ENCODE data around the gene EIF4EBP3. TPM values are rescaled to one million over a fixed set of nuclear protein-coding genes. Genes with fewer than 3 reads are reported as not detected.

The EIF4EBP3 gene
- total RNA-seq, 1 experiment from 2014 or later: not detected

GRCh38 chr5:140557136-140557805 lies 9.8 kb downstream of the EIF4EBP3 start, which contains the start of gene SRA1:
Gene SRA1, minus strand, starts transcription at chr5:140557473. Its CDS starts 21 bp downstream, at chr5:140557452.
- DNase-seq (ENCODE audit: low read depth): peak; percentile 85

DNA sequence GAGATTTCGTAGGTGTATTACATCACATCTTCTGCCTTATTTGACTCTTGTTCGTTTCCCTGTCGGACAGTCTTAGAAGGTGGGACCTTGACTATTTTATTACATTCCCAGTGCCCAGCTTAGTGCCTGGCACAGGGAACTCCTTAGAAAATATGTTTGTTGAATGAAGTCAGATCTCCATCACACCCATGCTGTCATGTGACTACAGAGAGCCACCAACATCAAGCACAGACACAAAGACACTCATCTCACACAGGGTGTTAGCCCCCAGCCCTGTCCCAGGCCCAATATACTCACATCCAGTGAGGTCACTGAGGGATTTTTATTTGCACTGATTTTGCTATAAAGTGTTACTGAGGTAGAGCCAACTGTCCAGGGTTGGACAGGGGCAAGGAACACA lies 10.5 kb downstream of the EIF4EBP3 start:
- DNase-seq (ENCODE audit: low read depth): no peak

DNA sequence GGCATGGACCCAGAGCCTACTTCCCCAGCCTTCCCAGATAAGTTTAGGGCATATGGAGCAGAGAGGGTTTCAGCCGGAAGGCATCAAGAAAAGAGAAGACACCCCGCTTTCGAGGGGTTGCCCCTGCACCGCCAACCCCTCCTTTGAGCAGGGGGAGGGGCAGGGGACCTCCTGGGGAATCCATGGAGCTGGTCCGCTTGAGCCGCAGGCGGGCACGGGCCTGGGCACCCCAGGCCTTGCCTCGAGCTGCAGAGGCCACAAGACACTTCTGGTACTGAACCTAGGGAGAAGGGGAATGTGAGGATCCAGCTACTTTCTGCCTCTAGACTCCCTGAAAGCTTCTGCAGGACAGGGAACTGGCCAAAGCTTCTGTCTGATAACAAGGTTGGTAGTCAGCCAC lies 11.1 kb downstream of the EIF4EBP3 start:
- no peak for DNase-seq (ENCODE audit: low read depth)

DNA sequence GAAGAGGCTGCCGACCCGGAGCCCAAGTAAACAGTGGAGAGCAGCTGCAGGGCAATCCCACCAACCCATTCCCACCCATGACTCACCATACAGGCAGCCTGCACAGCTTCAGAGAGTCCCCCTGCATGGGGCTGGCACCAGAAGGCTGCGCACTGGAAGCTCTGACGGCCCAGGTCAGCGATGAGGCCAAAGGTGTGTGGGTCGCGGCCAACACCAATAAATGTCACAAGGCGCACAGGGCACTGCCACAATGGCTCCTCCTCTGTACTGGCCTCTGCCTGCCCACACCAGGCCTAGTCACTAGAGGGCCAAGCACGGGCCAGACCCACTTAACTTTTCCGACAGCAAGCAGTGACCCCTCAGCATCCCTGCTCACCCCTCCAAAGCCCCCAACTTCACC lies 12.8 kb downstream of the EIF4EBP3 start:
- DNase-seq (ENCODE audit: low read depth): no peak

DNA sequence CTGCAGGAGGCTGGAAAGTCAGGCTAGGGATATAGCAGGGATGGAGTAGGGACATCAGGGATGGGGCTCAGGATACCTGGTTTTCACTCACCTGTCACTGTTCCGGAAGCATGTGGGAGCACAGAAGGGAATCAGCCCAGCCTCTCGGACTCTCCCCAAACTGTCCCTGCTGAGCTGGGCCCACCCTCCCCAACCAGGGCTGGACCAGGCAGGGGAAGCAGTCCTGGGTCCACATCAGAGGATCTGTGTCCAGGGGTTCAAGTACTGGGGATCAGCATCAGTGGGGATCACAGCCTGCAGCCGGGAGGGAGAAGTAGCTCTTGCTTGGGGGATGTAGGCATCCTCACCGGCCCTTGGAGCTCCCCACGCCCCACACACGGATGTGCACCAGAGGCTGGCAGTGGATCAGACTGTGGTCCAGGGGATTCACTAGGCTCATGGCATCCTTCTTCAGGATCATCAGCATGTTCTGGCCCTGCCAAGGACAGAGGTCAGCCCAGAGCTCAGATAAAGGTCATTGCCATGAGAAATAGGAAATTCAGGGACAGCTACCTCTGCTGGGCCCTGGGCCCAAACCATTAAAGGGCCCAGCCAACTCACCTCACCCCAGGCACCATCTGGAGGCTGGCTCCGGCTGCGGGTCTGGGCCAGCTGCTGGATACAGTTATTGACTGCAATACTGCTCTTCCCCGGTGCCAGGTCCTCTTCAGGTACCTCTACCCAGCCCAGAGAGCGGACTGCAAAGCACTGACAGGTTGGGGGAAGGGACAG lies 14.5 kb downstream of the EIF4EBP3 start:
- no peak for DNase-seq (ENCODE audit: low read depth)

DNA sequence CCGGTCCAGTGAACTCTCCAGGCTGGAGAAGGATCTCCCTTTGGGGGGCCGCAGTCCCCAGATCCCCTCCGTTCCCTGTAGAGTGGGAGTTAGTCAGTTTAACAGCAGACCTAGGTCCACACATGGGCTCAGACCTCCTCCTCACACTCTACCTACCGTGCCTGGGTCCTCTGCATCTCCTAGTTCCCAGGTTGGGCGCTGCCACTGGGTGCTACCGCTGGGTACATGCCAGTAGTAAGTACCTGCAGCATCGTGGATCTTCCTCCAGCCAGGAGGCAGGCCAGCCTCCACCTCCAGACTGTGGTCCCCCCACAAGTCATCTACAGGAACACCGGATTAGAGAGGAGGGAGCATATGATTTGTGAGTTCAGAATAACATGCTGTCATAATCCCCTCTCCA lies 16.1 kb downstream of the EIF4EBP3 start:
- no peak for DNase-seq (ENCODE audit: low read depth)

DNA sequence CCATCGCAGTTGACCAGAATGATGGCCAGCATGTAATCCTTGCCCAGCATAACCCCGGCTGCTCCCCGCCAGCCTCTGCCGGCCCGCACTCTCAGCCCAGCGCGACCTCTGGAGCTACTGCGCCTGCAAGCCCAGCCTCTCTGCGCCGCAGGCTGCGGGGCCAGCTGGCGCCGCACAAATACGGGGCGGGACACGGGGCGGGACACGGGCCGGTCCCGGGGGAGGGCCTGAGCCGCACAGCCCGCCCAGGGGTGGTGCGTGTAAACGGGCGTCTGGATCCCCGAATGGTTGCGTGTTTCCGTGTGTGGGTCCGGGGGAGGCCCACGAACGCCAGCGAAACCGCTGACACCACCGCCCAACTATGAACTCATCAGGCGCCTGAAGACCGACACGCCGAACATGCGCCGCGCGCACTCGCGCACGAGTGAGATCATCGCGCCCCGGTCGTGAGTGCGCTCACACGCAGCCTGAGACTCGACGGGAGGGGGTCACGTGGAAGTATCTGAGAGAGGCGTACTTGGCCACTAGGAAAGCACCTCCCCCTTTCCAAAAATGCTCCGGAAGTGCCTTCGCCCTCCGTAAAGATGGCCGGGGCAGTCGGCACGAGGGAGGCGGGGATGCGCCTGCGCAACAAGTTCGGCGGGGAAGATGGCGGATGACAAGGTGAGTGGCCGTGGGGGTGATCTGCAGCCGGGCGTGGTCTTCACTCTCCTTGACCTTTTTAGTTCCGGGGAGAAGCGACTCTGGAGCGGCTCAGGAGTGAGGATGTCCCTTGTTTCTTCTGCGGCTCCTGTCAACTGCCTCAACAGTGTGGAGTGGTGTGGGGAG lies 16.9 kb downstream of the EIF4EBP3 start, which contains the start of the genes APBB3 and SLC35A4:
Gene APBB3, minus strand, starts transcription at position 403 of the 828 bp plus-strand sequence. Its CDS starts 353 bp downstream, at position 50.
Gene SLC35A4, plus strand, starts transcription at position 633 of the 828 bp plus-strand sequence. CDS start 2,342 bp downstream, outside the sequence.
- DNase-seq (ENCODE audit: low read depth): peak; percentile 97

- no peak for DNase-seq (ENCODE audit: low read depth)
Measured at GRCh38 chr5:140565024-140565779, 17.7 kb downstream of the EIF4EBP3 start.

DNA sequence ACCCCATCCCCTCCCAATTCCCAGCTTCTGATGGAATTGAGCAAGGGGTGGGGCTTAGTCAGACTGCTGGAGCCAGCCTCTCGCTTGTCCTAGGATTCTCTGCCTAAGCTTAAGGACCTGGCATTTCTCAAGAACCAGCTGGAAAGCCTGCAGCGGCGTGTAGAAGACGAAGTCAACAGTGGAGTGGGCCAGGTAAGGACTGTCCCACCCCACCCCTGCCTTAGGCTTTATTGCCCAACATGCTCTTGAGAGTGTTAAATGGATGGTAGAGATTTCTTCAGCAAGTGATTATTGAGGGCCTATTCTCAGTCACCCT lies 18.3 kb downstream of the EIF4EBP3 start:
- no peak for DNase-seq (ENCODE audit: low read depth)

DNA sequence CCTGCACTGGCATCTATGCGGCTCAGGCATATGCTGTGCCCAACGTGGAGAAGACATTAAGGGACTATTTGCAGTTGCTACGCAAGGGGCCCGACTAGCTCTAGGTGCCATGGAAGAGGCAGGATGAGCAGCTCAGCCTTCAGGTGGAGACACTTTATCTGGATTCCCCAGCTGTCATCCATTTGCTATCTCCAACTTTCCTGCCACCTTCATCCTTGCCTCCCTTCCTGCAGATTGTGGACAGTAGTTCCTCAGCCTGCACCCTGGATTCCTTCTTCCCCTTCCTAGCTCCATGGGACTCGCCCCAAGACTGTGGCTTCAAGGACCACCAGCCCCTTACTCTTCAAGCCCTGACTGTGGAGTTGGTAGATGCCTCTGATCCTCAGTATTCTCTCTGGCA lies 19.2 kb downstream of the EIF4EBP3 start:
- DNase-seq (ENCODE audit: low read depth): no peak

DNA sequence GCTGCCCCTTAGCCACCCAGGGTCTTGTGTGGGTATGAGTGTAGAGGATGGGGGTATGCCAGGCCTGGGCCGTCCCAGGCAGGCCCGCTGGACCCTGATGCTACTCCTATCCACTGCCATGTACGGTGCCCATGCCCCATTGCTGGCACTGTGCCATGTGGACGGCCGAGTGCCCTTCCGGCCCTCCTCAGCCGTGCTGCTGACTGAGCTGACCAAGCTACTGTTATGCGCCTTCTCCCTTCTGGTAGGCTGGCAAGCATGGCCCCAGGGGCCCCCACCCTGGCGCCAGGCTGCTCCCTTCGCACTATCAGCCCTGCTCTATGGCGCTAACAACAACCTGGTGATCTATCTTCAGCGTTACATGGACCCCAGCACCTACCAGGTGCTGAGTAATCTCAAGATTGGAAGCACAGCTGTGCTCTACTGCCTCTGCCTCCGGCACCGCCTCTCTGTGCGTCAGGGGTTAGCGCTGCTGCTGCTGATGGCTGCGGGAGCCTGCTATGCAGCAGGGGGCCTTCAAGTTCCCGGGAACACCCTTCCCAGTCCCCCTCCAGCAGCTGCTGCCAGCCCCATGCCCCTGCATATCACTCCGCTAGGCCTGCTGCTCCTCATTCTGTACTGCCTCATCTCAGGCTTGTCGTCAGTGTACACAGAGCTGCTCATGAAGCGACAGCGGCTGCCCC lies 19.8 kb downstream of the EIF4EBP3 start:
- no peak for DNase-seq (ENCODE audit: low read depth)

- DNase-seq (ENCODE audit: low read depth): no peak
Measured at GRCh38 chr5:140567871-140568270, 20.4 kb downstream of the EIF4EBP3 start.

- DNase-seq (ENCODE audit: low read depth): no peak
Measured at GRCh38 chr5:140568443-140569063, 21.1 kb downstream of the EIF4EBP3 start.

DNA sequence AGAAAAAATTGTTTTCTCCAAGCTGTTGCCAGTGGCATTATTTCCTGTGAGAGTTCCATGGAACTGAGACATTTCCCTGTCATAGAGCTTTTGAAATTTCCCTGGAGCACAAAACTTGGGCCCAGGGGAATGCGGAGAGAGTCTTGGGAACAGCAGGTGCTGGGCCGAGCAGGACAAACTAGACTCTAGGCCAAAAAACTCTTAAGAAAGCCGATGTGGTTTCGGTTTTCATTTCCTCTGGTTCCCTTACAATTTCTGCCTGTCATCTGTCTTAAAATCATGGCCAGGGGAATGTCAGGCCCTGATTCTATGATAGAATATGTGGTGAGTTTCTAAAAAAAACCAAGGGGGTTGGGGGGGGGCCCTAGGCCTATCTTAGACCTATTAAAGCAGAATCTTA lies 21.7 kb downstream of the EIF4EBP3 start:
- DNase-seq (ENCODE audit: low read depth): no peak

- DNase-seq (ENCODE audit: low read depth): no peak
Measured at GRCh38 chr5:140570058-140570457, 22.6 kb downstream of the EIF4EBP3 start.

DNA sequence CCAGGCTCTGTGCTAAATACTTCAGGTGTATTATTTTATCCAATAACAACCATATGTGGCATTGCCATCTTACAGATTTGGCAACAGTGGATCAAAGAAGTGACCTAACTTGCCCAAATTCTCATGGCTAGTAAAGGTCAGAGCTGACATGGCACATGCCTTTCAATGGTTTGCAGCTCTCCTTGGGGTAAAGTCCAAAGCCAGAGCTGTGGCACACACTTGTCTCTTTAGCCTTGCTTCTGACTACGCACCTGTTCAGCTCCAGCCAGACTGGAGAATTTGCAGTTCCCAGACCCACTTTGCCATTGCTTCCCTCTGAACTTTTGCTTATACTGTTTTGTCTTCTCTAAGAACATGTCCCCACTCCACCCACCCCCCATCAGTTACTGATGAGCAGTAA lies 23.0 kb downstream of the EIF4EBP3 start:
- DNase-seq (ENCODE audit: low read depth): no peak

DNA sequence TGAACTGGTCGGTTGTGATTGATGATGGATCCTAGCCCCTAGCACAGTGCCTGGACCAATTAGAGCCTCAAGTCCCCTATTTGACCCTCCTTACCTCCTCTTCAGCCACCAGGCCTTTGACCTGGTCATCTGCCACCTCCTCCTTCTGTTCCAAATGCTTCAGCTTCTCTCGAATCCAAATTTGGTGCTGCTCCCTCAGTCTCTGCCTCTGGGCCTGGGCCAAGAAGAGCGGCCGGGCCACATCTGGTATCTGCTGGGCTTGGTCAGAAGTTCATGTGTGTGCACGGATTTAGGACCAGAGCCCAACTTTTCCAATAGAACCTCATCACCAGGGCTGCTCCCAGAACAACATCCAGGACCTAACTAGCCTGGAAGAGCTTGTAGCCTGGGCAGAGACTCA lies 23.6 kb downstream of the EIF4EBP3 start:
- no peak for DNase-seq (ENCODE audit: low read depth)

DNA sequence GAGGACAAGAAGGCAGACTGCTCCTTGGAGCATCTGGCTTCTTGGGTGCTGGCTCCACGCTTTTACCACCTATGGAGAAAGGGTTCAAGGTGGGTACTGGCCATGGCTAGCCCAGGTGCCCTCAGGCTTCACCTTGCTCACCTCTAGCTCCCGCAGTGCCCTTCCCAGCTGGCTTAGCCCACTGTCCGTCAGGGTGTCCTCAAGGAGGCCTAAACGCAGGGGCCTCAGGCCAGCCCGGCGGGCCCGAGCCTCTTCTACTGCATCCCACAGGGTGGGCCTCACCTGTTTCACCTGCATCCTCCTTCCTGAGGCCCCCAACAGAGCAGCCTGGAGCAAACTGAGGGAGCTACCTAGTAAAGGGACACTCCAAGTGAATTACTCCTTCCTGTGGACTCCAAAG lies 26.2 kb downstream of the EIF4EBP3 start:
- DNase-seq (ENCODE audit: low read depth): no peak

GRCh38 chr5:140574165-140574564 lies 26.7 kb downstream of the EIF4EBP3 start:
- no peak for DNase-seq (ENCODE audit: low read depth)

DNA sequence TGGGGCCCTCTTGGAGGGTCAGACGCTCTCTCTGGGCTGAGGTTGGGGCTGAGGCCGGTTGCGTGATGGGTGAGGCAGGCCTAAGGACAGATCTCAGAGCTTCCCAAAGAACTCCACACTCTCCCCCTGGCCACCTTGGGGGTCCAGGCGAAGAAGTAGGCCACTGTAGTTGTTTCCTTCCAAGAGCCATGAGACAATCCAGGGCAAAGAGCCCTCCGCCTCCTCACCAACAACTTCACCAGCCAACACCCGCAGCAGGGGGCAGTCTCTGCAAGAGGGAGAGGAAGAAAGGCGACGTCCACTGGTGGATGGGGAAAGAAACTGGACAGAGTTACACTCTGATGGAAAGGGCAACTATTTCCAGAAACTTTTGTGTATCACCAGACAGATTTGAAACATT lies 27.8 kb downstream of the EIF4EBP3 start:
- DNase-seq (ENCODE audit: low read depth): peak; percentile 49

Data from RPMI7951 (cell line).